NB4 (cell line): Measurements from ENCODE around the gene SYT2.

Experiments used
- DNase-seq: peaks from one replicate; pipeline ENCODE4 v3.0.0; 2010; ENCODE audit warnings: low read depth
- H3K4me3 ChIP-seq: one replicate; pipeline ENCODE4 v1.5.1; 2011; ENCODE audit warnings: mild to moderate bottlenecking, low read depth, low read length, moderate library complexity
- CTCF ChIP-seq: IDR thresholded peaks from one replicate; pipeline ENCODE4 v1.5.1; 2012; ENCODE audit warnings: low read depth, low read length
- MAX ChIP-seq: IDR thresholded peaks from 2 replicates; pipeline ENCODE4 v1.6.1; 2011; ENCODE audit warnings: low read depth, low read length
- MYC ChIP-seq: IDR thresholded peaks from 2 replicates; pipeline ENCODE4 v1.6.1; 2011; ENCODE audit warnings: low read depth, low read length
- POLR2A ChIP-seq: IDR thresholded peaks from 2 replicates; pipeline ENCODE4 v1.6.1; 2011; ENCODE audit warnings: mild to moderate bottlenecking; ENCODE audit not compliant: insufficient read length; ENCODE audit errors: extremely low read depth

SYT2 gene

GRCh38 chr1:202682477-202682876, 27.8 kb downstream of the SYT2 start:
- H3K4me3 ChIP-seq = no peak overlapping the region
- no peak for DNase-seq
- TF ChIP-seq POLR2A (no peak), MYC (no peak)

- no peak for TF ChIP-seq CTCF
- TF ChIP-seq MYC = no peak
- no peak for TF ChIP-seq MAX
- TF ChIP-seq POLR2A = no peak
- DNase-seq = no peak
- no peak overlapping the region for H3K4me3 ChIP-seq
These were observed 28.4 kb downstream of the SYT2 start for GRCh38 chr1:202681736-202682420.

- no peak for DNase-seq
- H3K4me3 ChIP-seq = no peak overlapping the region
- TF ChIP-seq MAX (no peak), MYC (no peak), CTCF (no peak), POLR2A (no peak)
These were observed 29.5 kb downstream of the SYT2 start for GRCh38 chr1:202680586-202681352.

- H3K4me3 ChIP-seq = no peak overlapping the region
- no peak for DNase-seq
- TF ChIP-seq MYC (no peak), CTCF (no peak), MAX (no peak), POLR2A (no peak)
These were observed 30.7 kb downstream of the SYT2 start for GRCh38 chr1:202679406-202680177.

GRCh38 chr1:202677433-202677832, 32.8 kb downstream of the SYT2 start:
- no peak overlapping the region for H3K4me3 ChIP-seq
- TF ChIP-seq POLR2A (no peak), MYC (no peak), CTCF (no peak), MAX (no peak)
- DNase-seq = no peak

GRCh38 chr1:202673531-202673930, 36.7 kb downstream of the SYT2 start:
- TF ChIP-seq MAX (no peak), MYC (no peak), POLR2A (no peak), CTCF (no peak)
- DNase-seq = no peak
- H3K4me3 ChIP-seq = no peak overlapping the region
